H1 (cell line): Measurements from ENCODE around the gene SP4. TPM values are rescaled to one million over a fixed set of nuclear protein-coding genes. Genes with fewer than 3 reads are reported as not detected.

Source experiments
- BRCA1 ChIP-seq: IDR thresholded peaks from 2 replicates; pipeline ENCODE4 v1.6.1; 2012; ENCODE audit warnings: low read depth, low read length, improper control_type of control experiment
- CHD2 ChIP-seq: IDR thresholded peaks from 2 replicates; pipeline ENCODE4 v1.6.1; 2012; ENCODE audit warnings: low read length, improper control_type of control experiment
- CTBP2 ChIP-seq: IDR thresholded peaks from 2 replicates; pipeline ENCODE4 v1.7.0; 2011; ENCODE audit warnings: borderline replicate concordance, mild to moderate bottlenecking, moderate library complexity, mixed read lengths, low read length; ENCODE audit not compliant: insufficient read depth, insufficient read length
- GABPA ChIP-seq: IDR thresholded peaks from 2 replicates; pipeline ENCODE4 v1.6.1; 2011; ENCODE audit warnings: mild to moderate bottlenecking, low read length, moderate library complexity, borderline replicate concordance; ENCODE audit not compliant: insufficient read depth
- HDAC6 ChIP-seq: IDR thresholded peaks from one replicate; pipeline ENCODE4 v1.7.1; 2012; ENCODE audit warnings: low read depth, mild to moderate bottlenecking, inconsistent platforms, low read length, moderate library complexity
- JUN ChIP-seq: IDR thresholded peaks from 2 replicates; pipeline ENCODE4 v1.6.1; 2011; ENCODE audit warnings: low read depth, mild to moderate bottlenecking, improper control_type of control experiment, low read length
- KDM1A ChIP-seq: fragments of 200-600, 300-600 bp; sonication (generic); IDR thresholded peaks from 2 replicates; pipeline ENCODE4 v1.7.1; 2016; ENCODE audit warnings: mild to moderate bottlenecking, low read length, borderline replicate concordance
- RBBP5 ChIP-seq: IDR thresholded peaks from 2 replicates; pipeline ENCODE4 v1.7.1; 2012; ENCODE audit warnings: low read depth, mild to moderate bottlenecking, inconsistent platforms, low read length, moderate library complexity, borderline replicate concordance
- RXRA ChIP-seq: IDR thresholded peaks from 2 replicates; pipeline ENCODE4 v1.6.1; 2011; ENCODE audit warnings: low read depth, mild to moderate bottlenecking, low read length, moderate library complexity; ENCODE audit not compliant: insufficient read depth
- SP1 ChIP-seq: IDR thresholded peaks from 2 replicates; pipeline ENCODE4 v1.6.1; 2011; ENCODE audit warnings: low read depth, low read length
- SRF ChIP-seq: IDR thresholded peaks from 2 replicates; pipeline ENCODE4 v1.6.1; 2011; ENCODE audit warnings: mild to moderate bottlenecking, low read depth, low read length, moderate library complexity
- polyA plus RNA-seq, 7 experiments: library from polyadenylated mRNA; depleted of rRNA in 3 of 7; stranded (reverse) in 5 of 7; unstranded in 2 of 7; fragments of >200 nt in 5 of 7; fragments of 200-250 nt in 2 of 7; gene quantifications; 1 replicate in 5 of 7; 2 replicates in 1 of 7; 4 replicates in 1 of 7; pipeline versions ENCODE4 v1.2.1 to v1.2.3, GENCODE V29; 2011 to 2013; ENCODE audit warnings: missing spikeins in 2 of 7, mixed read lengths in 2 of 7
- total RNA-seq: library from RNA; stranded (reverse); fragmentation: NEBNext Ultra II Directional; extraction: Animal tissue kit (Norgen Biotek cat#: 25700); gene quantifications from 2 replicates; pipeline ENCODE4 v1.2.1, GENCODE V29; 2021
- TF ChIP-seq, protein P1 (sequence below): fragments of 300-600 bp; sonication (generic); IDR thresholded peaks from 2 replicates; pipeline ENCODE4 v1.7.1; 2012; ENCODE audit warnings: low read length, moderate library complexity, mild to moderate bottlenecking, inconsistent platforms; ENCODE audit not compliant: insufficient replicate concordance

The SP4 gene
- total and polyA plus RNA-seq, 2 of the 8 experiments (the other 6 are each of a cell fraction or from before 2014, with no cell fraction given): 10.0 to 24.0 TPM

DNA sequence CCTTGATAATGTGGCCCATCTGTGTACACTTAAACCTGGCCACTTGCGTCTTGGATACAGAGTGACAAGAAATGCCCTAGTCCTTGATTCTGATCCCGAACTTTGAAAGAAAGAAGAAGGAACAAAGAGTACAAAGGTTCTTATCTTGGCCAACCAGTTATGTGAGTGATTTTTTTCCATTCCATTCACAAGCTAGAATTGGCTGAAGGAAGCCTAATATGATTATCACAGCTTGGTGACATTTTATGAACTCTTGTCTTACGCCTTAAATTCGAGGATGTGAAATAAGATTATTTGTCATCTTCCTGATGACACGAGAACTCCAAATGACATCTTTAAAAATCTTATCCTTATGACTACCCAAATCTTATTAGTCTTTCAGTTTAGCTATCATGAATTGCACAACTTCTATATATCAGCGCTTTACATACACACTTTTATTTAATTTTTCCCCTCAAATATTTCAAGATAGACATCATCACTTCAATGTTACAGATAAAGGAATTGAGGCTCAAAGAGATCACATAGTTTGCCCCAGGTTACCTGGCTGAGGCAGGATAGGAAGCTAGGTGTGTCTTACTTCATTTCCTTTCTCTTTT is 13.0 kb upstream of the SP4 start (continued):
- TF ChIP-seq, protein P1, sequence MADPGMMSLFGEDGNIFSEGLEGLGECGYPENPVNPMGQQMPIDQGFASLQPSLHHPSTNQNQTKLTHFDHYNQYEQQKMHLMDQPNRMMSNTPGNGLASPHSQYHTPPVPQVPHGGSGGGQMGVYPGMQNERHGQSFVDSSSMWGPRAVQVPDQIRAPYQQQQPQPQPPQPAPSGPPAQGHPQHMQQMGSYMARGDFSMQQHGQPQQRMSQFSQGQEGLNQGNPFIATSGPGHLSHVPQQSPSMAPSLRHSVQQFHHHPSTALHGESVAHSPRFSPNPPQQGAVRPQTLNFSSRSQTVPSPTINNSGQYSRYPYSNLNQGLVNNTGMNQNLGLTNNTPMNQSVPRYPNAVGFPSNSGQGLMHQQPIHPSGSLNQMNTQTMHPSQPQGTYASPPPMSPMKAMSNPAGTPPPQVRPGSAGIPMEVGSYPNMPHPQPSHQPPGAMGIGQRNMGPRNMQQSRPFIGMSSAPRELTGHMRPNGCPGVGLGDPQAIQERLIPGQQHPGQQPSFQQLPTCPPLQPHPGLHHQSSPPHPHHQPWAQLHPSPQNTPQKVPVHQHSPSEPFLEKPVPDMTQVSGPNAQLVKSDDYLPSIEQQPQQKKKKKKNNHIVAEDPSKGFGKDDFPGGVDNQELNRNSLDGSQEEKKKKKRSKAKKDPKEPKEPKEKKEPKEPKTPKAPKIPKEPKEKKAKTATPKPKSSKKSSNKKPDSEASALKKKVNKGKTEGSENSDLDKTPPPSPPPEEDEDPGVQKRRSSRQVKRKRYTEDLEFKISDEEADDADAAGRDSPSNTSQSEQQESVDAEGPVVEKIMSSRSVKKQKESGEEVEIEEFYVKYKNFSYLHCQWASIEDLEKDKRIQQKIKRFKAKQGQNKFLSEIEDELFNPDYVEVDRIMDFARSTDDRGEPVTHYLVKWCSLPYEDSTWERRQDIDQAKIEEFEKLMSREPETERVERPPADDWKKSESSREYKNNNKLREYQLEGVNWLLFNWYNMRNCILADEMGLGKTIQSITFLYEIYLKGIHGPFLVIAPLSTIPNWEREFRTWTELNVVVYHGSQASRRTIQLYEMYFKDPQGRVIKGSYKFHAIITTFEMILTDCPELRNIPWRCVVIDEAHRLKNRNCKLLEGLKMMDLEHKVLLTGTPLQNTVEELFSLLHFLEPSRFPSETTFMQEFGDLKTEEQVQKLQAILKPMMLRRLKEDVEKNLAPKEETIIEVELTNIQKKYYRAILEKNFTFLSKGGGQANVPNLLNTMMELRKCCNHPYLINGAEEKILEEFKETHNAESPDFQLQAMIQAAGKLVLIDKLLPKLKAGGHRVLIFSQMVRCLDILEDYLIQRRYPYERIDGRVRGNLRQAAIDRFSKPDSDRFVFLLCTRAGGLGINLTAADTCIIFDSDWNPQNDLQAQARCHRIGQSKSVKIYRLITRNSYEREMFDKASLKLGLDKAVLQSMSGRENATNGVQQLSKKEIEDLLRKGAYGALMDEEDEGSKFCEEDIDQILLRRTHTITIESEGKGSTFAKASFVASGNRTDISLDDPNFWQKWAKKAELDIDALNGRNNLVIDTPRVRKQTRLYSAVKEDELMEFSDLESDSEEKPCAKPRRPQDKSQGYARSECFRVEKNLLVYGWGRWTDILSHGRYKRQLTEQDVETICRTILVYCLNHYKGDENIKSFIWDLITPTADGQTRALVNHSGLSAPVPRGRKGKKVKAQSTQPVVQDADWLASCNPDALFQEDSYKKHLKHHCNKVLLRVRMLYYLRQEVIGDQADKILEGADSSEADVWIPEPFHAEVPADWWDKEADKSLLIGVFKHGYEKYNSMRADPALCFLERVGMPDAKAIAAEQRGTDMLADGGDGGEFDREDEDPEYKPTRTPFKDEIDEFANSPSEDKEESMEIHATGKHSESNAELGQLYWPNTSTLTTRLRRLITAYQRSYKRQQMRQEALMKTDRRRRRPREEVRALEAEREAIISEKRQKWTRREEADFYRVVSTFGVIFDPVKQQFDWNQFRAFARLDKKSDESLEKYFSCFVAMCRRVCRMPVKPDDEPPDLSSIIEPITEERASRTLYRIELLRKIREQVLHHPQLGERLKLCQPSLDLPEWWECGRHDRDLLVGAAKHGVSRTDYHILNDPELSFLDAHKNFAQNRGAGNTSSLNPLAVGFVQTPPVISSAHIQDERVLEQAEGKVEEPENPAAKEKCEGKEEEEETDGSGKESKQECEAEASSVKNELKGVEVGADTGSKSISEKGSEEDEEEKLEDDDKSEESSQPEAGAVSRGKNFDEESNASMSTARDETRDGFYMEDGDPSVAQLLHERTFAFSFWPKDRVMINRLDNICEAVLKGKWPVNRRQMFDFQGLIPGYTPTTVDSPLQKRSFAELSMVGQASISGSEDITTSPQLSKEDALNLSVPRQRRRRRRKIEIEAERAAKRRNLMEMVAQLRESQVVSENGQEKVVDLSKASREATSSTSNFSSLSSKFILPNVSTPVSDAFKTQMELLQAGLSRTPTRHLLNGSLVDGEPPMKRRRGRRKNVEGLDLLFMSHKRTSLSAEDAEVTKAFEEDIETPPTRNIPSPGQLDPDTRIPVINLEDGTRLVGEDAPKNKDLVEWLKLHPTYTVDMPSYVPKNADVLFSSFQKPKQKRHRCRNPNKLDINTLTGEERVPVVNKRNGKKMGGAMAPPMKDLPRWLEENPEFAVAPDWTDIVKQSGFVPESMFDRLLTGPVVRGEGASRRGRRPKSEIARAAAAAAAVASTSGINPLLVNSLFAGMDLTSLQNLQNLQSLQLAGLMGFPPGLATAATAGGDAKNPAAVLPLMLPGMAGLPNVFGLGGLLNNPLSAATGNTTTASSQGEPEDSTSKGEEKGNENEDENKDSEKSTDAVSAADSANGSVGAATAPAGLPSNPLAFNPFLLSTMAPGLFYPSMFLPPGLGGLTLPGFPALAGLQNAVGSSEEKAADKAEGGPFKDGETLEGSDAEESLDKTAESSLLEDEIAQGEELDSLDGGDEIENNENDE: no peak
- TF ChIP-seq JUN: no peak
- no peak for TF ChIP-seq KDM1A
- no peak for TF ChIP-seq BRCA1
- no peak for TF ChIP-seq RBBP5
- TF ChIP-seq CTBP2: no peak
- TF ChIP-seq RXRA: no peak
- TF ChIP-seq HDAC6: no peak
- no peak for TF ChIP-seq SP1
- no peak for TF ChIP-seq SRF
- TF ChIP-seq CHD2: no peak
- no peak for TF ChIP-seq GABPA
- TF ChIP-seq, all 59 proteins: peak for 0
